IPS-11a (cell line): Measurements from ENCODE around the gene TMA7.
A peak's percentile ranks its signal among the peaks of the same experiment; 100 is the strongest.
"Not testable (repeated sequence)": the region's sequence is repeated elsewhere in the genome, so short reads cannot be mapped to it uniquely, and the experiment has no call there.

Source experiments
- H3K4me3 ChIP-seq: one replicate; pipeline ENCODE4 v1.5.1; 2013; ENCODE audit warnings: low read depth, low read length, control low read depth

TMA7 gene

DNA sequence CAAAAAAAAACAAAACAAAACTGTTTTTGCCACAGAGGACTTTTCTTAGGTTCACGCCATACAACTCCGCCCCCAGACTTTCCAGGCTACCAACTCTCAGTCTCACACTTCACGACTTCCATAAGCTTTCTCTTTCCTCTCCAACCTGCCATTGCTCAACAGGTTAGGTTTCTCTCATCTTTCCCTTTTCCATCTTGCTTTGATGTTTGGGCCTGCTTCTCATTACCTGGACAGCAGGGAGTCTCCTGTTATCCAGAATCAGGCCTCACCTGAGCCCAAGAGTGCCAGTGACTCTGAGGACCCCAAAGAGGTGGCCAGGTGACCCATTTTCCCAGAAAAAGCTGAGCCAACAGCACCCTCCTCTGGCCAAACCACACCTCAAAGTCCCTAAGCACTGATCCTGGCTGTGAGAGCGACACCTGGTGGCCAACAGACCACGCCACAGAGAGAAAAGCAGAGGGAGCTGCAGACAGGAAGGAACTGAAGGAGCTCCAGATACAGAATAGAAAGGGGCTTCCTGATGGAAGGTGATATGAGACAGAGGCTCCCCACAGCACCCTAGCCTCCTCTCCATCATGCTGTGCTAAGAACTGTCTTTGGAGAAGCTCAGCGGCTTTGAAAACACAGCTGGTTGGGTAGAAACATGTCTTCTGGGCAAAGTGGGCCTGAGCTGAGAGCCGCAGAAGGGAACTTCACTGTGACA is 4.1 kb upstream of the TMA7 start:
- H3K4me3 ChIP-seq: no peak overlapping the region

DNA sequence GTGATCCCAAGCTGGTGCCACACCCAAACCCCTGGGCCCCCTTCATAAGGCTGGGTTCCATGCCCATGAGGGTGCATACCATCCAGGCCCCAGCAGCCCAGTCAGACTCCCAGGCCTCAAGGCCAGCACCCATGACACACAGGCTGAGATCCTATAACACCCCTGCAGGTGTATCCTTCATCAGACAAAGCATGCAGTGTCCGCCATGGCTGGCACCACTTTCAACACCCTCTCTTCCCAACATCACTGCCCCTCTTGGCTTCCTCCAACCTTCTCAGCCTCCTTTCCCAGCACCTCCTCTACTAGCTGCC is 3.6 kb upstream of the TMA7 start:
- H3K4me3 ChIP-seq: no peak overlapping the region

DNA sequence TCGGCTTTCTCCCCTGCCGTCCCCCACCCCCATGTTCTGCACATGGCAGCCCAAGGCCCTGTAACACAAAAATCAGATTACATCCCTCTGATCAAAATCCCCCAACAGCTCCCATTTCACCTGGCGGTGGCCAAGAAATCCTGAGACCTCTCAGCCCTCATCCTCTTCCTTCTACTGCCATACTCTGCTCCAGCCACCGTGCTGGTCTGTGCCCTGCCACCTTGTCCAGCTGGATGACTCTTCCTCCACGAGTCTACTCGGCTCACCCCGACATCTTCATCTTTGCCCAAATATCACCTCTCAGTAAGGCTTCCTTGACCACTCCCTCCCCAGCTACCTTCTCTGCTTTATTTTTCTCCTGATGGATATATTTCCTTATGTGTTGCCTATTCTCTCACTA is 3.2 kb upstream of the TMA7 start:
- no peak overlapping the region for H3K4me3 ChIP-seq

DNA sequence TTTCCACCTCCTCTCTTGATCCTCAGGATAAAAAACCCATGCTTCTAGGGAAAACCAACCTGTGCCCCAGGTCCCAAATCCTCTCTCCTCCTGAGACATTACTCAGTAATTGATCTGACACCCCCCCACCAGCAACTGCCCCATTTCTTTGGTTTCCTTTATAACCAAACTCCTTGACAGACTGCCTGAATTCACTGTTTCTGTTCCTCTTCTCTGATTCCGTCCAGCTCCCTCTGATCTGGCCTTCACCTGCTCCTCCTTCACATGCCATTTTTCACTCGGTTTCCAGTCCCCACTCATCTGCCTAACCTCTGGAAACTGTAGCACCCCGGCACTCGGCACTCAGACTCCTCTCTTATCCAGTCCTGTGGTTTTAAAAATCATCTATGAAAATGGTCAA is 2.2 kb upstream of the TMA7 start:
- no peak overlapping the region for H3K4me3 ChIP-seq

DNA sequence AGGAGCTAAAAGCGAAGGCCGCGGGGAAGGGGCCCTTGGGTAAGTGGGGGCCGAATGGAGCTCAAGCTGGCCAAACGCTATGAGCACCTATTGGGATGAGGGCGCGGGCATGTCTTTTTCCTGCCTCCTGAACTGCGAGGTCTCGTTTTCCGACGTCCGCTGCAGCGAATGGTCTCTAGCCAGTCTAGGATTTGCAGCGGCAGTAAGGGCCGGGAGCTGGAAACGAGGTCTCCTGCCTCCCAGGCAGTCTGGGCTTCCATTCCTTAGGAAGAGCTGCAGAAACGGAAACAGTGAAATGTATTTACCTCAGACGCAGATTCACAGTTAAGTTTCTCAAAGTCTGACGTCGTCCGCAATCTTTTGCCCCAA is 517 bp downstream of the TMA7 start:
- peak overlapping the region; percentile 96 for H3K4me3 ChIP-seq

DNA sequence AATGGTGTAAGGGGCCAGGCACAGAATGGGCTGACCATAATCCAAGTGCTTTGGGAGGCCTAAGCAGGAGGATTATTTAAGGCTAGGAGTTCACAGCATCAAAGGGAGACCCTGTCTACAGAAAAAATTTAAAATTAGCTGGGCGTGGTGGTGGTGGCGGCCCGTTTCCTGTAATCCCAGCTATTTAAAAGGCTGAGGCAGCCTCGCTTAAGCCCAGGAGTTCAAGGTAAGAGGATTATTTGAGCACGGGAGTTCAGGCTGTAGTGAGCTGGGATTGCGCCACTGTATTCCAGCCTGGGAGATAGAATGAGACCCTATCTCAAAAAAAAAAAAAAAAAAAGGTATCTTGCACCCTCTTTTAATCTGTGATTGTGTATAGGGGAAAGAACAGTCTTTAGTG is 1.9 kb downstream of the TMA7 start:
- no peak overlapping the region for H3K4me3 ChIP-seq

DNA sequence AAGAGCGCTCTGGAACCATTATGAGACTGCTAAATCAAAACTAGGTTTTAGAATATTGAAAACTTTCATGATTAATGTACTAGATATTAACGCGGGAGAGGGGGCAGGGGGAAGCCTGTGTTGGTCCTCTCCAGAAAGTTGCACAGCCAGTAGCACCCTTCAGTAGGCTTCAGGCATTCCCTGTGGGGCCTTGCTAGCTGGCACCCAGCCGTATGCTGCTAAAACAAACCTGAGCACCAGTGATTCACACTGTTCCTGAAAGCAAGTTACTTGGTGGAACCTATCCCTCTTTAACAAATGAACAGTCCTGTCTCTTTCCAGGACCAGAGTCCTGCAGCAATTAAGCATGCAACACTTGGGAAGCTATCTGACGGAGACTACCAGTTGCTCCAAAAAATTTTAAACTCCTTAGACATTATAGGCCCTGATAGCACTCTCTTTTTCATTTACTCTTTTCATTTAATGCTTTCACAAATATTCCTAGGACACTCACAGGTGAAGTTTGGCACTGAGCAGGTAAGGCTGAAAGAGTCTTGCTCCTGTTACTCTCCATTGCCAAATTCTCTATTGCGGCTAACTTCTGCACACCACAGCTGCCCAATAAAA is 5.3 kb downstream of the TMA7 start:
- peak overlapping the region; percentile 97 for H3K4me3 ChIP-seq

DNA sequence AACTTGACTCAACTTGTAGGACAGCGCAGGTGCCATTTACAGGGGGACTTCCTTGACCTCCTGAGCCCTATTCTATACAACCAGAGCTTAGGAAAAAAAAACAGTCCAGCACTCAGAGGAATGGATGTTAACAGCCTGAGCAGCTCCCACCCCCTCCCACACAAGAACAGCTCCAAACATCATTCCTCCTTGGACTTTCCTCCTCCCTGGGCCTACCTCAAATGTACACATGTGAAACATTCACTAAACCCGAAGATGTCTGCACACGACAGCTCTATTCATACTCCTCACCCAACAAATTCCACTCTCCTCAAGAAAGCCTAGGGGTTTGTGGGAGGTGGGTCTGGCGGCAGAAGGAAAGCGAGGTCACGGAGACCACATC is 6.0 kb downstream of the TMA7 start:
- H3K4me3 ChIP-seq: peak overlapping the region; percentile 97

DNA sequence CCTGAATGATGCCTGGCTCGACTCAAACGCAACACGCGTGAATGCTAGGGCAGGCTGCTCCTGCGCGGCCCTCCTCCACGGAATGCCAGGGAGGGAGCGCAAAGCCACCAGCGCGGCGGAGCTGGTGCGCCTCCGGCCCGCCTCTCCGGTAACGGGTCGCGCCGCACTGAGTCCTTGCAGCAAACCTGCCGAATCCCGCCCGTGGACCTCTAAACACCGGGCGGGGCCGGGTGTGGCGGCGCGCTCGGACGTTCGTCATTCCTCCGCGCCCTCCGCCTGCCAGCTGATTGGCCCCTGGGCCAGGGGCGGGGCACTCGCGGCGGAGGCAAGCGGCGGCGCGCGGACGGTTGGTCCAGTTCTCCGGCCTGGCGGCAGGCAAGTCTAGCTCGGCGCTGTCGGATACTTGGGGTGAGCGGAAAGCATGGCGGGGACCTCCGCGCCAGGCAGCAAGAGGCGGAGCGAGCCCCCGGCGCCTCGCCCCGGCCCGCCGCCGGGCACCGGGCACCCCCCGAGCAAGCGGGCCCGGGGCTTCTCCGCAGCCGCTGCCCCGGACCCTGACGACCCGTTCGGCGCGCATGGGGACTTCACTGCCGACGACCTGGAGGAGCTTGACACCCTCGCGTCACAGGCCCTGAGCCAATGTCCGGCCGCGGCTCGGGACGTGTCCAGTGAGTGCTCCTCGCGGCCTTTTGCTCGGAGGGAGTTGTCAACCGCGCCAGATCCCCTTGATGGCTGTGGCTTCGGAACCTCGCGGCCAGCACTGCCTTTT is 6.6 kb downstream of the TMA7 start, which contains the start of gene ATRIP:
Gene ATRIP, plus strand, starts transcription at position 313 of the 769 bp plus-strand sequence. Its CDS starts 109 bp downstream, at position 422.
- peak within 1 kb of the TSS; percentile 97 for H3K4me3 ChIP-seq

DNA sequence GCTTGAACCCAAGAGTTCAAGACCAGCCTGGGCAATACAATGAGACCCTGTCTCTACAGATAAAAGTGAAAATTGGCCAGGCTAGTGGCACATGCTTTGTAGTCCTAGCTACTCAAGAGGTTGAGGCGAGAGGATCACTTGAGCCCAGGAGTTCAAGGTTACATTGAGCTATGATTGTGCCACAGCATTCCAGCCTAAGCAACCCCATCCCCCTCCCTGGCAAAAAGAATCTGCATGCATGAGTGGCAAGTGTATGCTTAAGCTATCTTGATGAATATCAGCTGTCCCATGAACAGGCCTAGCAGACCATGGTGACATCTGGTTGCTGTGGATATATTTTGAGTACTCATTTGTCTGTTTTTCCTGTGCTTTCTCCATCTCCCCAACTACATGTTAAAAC is 11.2 kb downstream of the TMA7 start:
- no peak overlapping the region for H3K4me3 ChIP-seq

DNA sequence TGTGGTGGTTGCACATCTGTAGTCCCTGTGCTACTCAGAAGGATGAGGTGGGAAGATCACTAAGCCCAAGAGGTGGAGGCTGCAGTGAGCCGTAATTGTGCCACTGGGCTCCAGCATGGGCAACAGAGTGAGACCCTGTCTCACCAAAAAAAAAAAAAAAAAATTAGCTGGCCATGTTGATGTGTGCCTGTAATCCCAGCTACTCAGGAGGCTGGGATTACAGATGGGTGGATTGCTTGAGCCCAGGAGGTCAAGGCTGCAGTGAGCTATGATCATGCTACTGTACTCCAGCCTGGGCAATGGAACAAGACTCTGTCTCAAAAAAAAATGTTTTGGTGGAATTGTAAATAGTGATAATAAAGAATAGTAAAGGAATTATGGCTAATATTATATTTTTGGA is 16.4 kb downstream of the TMA7 start:
- no peak overlapping the region for H3K4me3 ChIP-seq

DNA sequence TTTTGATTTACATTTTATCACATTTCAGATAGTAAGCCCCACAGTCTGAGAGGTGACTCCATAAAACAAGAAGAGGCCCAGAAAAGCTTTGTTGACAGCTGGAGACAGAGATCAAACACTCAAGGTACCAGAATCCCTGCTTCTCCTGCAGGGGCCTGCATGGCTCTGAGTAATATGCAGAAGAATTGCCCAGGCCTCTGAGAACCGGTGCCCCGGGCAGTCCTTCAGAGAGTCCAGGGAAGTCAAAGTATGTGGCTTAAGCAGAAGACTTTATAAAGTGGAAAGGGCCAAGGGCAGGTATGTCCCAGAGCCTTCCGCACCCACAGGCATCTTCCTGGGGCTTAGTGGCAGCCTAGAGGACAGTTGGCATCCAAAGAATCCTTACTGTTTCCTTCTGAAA is 19.3 kb downstream of the TMA7 start:
- no peak overlapping the region for H3K4me3 ChIP-seq

DNA sequence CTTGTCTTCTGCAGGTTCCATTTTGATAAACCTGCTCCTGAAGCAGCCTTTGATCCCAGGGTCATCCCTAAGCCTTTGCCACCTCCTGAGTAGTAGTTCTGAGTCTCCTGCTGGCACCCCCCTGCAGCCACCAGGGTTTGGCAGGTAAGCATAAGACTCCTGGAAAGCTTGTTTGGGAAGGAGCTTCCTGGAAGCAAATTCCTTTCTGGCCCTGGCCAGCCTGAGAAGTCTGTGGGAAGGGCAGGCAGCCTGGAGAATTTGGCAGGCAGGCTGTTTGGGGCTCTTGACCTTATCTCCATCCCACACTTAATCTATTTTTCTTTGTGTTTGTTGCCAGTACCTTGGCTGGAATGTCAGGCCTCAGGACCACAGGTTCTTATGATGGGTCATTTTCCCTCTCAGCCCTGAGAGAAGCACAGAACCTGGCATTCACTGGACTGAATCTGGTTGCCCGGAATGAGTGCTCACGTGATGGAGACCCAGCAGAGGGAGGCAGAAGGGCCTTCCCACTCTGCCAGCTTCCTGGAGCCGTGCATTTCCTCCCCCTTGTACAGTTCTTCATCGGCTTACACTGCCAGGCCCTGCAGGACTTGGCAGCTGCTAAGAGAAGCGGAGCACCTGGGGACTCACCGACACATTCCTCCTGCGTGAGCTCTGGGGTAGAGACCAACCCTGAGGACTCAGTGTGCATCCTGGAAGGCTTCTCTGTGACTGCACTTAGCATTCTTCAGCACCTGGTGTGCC is 19.9 kb downstream of the TMA7 start:
- no peak overlapping the region for H3K4me3 ChIP-seq

DNA sequence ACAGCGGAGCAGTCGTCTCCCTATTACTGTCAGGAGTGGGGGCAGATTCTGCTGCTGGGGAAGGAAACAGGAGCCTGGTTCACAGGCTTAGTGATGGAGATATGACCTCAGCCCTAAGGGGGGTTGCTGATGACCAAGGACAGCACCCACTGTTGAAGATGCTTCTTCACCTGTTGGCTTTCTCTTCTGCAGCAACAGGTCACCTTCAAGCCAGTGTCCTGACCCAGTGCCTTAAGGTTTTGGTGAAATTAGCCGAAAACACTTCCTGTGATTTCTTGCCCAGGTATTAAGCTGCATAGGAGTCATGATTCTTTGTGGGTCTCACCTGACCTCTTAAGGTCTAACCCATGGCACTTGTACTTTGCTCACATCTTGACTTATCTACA is 20.5 kb downstream of the TMA7 start:
- H3K4me3 ChIP-seq: no peak overlapping the region

DNA sequence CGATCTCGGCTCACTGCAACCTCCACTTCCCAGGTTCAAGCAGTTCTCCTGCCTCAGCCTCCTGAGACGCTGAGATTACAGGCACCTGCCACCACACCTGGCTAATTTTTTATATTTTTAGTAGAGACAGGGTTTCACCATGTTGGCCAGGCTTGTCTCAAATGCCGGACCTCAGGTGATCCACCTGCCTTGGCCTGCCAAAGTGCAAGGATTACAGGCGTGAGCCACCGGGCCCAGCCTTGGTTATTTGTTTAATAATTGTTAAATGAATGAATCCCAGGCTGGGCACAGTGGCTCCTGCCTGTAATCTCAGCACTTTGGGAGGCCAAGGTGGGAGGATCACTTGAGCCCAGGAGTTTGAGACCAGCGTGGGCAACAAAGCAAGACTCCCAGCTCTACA is 21.7 kb downstream of the TMA7 start:
- H3K4me3 ChIP-seq: not testable (repeated sequence)

DNA sequence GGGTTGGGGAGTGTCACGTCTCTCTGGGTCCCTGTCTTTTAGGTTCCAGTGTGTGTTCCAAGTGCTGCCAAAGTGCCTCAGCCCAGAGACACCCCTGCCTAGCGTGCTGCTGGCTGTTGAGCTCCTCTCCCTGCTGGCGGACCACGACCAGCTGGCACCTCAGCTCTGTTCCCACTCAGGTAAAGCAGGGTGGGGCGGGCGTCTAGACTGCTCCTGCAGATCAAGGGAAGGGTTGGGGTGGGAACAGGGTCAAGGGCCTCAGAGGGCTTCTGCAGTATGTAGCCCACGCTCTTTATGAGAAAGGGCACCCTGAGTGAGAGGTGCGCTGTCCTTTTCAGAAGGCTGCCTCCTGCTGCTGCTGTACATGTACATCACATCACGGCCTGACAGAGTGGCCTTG is 23.6 kb downstream of the TMA7 start:
- H3K4me3 ChIP-seq: no peak overlapping the region

DNA sequence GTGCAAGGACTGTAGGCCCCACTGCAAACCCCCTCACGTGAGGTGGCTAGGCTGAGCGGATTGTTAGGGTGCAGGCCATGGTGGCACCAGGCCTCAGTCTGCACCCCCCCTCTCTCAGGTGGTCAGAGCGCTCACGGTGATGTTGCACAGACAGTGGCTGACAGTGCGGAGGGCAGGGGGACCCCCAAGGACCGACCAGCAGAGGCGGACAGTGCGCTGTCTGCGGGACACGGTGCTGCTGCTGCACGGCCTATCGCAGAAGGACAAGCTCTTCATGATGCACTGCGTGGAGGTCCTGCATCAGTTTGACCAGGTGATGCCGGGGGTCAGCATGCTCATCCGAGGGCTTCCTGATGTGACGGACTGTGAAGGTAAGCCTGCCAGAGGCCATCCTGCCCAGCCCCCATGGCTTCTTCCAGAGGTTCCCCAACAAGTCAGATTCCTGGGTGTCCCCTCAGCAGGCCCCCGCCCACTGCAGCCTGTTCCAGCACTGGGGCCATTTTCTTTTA is 24.7 kb downstream of the TMA7 start:
- no peak overlapping the region for H3K4me3 ChIP-seq

DNA sequence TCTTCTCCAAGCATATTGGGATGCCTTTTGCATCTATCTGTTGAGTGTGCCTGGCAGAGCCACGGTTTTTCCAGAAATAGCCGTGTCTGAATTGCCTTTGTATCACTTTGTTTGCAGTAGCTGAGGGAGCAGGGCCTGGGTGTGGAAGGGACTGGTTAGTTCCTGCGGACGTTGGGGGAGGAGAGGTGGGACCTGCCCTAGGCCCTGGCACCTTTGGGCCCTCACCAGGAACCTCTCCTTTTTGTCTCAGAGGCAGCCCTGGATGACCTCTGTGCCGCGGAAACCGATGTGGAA is 25.1 kb downstream of the TMA7 start:
- H3K4me3 ChIP-seq: no peak overlapping the region

DNA sequence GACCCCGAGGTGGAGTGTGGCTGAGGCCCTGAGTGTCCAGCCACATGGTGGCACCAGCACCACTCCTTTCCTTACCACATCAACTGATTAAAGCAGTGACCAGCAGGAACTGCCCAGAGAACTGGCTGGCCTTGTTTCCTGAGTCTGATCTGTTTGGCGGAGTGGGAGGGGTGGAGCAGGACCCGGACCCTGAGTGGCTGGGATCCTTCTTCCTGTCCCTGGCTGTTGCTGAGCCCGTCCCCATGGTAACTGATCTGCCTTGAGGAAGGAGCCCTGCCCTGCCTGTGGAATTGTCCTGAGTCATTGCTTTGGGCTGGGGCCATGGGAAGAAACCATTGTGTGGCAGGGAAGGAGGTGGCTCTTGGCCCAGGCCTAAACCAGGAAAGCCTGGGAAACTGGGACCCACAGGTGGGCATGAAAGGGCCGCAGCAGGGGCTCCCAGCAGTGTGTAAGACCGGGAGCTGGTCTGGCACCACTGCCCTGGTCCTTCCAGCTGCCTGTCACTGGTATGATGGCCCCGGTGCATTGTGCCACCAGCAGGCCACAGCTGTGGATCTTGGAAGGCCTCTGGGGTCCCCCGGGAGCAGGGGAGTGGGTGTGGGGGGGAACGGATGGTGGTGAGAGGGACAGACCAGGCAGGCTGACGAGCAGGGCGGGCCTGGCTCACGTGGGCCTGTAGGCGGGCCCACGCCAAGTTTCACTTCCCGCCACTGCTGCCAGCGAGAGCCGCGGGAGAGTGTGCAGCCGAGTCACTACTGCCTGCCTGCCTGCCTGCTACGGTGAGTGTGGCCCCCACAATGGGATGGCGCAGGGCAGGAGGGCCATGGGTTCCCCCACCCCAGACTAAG is 25.7 kb downstream of the TMA7 start:
- no peak overlapping the region for H3K4me3 ChIP-seq

DNA sequence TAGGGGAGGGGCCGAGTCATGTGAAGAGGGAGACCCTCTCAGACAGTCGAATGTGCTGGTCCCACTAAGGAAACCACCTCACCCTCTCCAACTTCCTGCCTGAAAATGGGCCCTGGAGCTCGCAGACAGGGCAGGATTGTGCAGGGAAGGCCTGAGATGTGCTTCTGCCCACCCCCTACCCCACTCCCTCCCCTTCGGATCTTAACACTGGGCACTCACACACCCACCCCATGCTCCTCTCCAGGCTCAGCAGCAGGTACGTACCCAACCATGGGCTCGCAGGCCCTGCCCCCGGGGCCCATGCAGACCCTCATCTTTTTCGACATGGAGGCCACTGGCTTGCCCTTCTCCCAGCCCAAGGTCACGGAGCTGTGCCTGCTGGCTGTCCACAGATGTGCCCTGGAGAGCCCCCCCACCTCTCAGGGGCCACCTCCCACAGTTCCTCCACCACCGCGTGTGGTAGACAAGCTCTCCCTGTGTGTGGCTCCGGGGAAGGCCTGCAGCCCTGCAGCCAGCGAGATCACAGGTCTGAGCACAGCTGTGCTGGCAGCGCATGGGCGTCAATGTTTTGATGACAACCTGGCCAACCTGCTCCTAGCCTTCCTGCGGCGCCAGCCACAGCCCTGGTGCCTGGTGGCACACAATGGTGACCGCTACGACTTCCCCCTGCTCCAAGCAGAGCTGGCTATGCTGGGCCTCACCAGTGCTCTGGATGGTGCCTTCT is 26.5 kb downstream of the TMA7 start:
- H3K4me3 ChIP-seq: no peak overlapping the region
